NCI-H1436 treated with DMSO at 0.1 percent for 48 hours (cell line): ENCODE results near the gene HRH1.
"Not testable (repeated sequence)": the region's sequence is repeated elsewhere in the genome, so short reads cannot be mapped to it uniquely, and the experiment has no call there.

ENCODE experiments used
- DNase-seq: peaks from one replicate; lab custom pipeline; 2025; lab: John Stamatoyannopoulos, UW

HRH1 gene

GRCh38 chr3:11143476-11143875, 10.8 kb upstream of the HRH1 start:
- no peak for DNase-seq

GRCh38 chr3:11144996-11145395, 9.3 kb upstream of the HRH1 start:
- DNase-seq = no peak

GRCh38 chr3:11145888-11146287, 8.4 kb upstream of the HRH1 start:
- no peak for DNase-seq

- DNase-seq = no peak
Measured at GRCh38 chr3:11146773-11147660, 7.3 kb upstream of the HRH1 start.

GRCh38 chr3:11150256-11150655, 4.0 kb upstream of the HRH1 start:
- no peak for DNase-seq

- DNase-seq = no peak
Measured at GRCh38 chr3:11152301-11152700, 2.0 kb upstream of the HRH1 start.

GRCh38 chr3:11154953-11155325, 646 bp downstream of the HRH1 start:
- no peak for DNase-seq

- no peak for DNase-seq
Measured at GRCh38 chr3:11155341-11156025, 1.2 kb downstream of the HRH1 start.

GRCh38 chr3:11156026-11156410, 1.7 kb downstream of the HRH1 start:
- no peak for DNase-seq

GRCh38 chr3:11157421-11157820, 3.1 kb downstream of the HRH1 start:
- no peak for DNase-seq

- no peak for DNase-seq
Measured at GRCh38 chr3:11159421-11159904, 5.2 kb downstream of the HRH1 start.

GRCh38 chr3:11161666-11162065, 7.4 kb downstream of the HRH1 start:
- DNase-seq = no peak

GRCh38 chr3:11162401-11163345, 8.4 kb downstream of the HRH1 start:
- DNase-seq = no peak

GRCh38 chr3:11164607-11165006, 10.3 kb downstream of the HRH1 start:
- no peak for DNase-seq

- no peak for DNase-seq
Measured at GRCh38 chr3:11165476-11165875, 11.2 kb downstream of the HRH1 start.

- DNase-seq = not testable (repeated sequence)
Measured at GRCh38 chr3:11166807-11167400, 12.6 kb downstream of the HRH1 start.

GRCh38 chr3:11167590-11167989, 13.3 kb downstream of the HRH1 start:
- DNase-seq = no peak

- DNase-seq = no peak
Measured at GRCh38 chr3:11168406-11168805, 14.1 kb downstream of the HRH1 start.

GRCh38 chr3:11168881-11169805, 14.8 kb downstream of the HRH1 start:
- no peak for DNase-seq

GRCh38 chr3:11170052-11170770, 15.9 kb downstream of the HRH1 start:
- no peak for DNase-seq
